ENCODE results near the gene CCNC.

The CCNC gene

DNA sequence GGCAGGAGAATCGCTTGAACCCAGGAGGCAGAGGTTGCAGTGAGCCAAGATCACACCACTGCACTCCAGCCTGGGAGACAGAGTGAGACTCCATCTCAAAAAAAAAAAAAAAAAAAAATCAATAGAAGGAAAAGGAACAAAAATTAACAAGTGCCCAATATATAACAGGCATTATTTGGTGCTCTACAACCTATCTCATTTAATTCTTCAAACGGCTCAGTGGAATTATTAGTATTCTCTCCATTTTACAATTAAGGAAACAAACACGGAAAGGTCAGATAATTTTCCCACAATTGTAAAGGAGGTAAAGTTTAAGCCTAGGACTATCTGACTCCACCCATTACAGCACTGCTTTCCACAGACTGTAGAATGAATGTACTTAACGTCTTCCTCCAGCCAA is 19.8 kb downstream of the CCNC start:
- DNase-seq (ENCODE audit: low read depth): no peak

DNA sequence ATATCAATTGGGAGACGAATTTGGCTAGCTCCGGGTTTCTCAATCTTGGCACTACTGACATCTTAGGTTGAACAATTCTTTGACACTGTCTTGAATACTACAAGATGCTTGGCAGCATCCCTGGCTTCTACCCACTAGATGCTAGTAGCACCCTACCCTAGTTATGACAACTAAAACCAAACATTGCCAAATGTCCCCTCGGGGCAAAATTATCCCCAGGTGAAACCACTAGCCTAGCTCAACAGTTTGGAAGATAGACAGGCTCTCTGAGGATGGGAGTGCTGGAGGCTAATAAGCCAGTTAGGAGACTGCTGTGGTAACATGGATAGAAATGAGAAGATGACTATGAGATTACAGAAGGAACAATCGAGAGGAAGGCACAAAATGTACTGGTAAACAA is 20.9 kb downstream of the CCNC start:
- DNase-seq (ENCODE audit: low read depth): no peak

DNA sequence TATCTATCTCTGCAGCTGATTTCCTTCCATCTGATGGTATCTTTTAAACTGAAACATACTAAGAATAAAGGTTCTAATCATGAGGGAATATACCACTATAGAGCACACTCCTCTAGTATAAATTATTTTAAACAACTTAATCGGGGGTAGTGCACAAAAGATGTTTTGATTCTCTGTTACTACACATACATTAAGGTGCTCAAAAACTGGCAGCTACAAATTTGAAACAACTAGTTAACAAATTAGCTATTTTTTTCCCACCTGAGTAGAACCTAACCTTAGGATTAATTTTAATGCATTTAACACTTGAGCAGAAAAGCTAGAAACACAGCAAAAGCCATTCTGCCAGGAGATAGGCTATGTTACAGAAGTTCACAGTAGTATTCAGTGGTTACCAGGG is 23.0 kb downstream of the CCNC start:
- no peak for DNase-seq (ENCODE audit: low read depth)

DNA sequence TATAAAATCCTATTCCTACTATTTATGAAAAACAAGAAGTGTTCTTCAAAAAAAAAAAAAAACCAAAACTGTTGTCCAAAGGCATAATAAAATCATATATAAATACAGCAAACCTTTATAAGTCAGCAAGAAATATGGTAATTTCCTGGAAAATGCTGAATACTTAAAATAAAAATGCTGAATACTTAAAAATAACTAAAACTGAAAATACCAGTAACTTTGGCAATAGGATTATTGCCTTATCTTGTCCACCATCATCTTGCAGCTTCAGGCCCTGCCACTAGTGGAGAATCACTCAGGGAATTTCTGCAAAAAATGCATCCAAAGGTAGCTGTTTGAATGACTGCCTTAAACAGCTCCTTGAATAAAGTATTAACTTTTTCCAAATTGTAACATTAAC is 24.5 kb downstream of the CCNC start:
- DNase-seq (ENCODE audit: low read depth): no peak

DNA sequence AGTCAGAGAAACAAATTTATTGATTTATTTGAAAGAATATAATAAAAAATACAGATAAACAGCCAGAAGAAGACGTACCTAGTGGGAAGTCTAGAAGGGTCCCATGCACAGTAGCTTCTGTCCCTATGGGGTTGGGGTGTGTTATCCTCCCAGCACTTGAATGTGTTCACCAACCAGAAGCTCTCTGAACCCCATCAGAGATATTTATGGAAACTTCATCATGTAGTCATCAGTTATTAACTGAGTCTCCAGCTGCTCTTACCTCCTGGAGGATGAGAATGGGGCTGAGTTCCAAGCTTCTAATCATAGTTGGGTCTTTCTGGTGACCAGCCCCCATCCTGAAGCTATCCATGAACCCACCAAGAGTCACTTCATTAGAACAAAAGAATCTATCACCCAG is 37.8 kb downstream of the CCNC start:
- DNase-seq (ENCODE audit: low read depth): no peak

DNA sequence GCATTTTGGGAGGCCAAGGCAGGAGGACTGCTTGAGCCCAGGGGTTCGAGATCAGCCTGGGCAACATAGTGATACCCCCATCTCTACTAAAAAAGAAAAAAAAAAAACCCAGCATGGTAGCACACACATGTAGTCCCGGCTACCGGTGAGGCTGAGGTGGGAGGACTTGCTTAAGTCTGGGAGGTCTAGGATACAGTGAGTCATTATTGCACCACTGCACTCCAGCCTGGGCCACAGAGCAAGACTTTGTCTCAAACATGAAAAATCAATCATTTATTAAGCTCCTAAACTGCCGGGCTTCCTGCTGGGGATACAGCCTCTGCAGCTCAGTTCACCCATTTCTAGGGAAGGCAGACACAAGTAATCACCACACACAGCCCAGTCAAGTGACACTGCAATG is 45.9 kb downstream of the CCNC start:
- no peak for DNase-seq (ENCODE audit: low read depth)

DNA sequence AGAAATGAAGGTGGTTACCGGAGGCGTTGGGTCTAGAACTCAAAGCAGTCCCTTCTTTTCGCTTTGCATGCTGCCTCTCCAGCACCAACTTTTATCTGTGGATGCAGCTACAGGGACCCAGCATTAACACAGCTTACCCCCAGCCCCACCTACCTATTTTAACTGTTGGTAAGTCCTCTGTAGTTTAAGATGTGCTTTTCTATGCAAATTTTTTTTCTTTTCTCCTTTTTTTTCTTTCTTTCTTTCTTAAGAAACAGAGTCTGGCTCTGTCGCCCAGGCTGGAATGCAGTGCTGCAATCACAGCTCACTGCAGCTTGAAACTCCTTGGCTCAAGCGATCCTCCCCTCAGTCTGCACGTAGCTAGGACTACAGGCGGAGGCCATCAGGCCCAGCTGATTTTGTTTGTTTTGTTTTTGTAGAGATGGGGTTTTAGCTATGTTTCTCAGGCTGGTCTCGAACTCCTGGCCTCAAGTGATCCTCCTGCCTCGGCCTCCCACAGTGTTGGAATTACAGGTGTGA is 46.8 kb downstream of the CCNC start:
- DNase-seq (ENCODE audit: low read depth): no peak

DNA sequence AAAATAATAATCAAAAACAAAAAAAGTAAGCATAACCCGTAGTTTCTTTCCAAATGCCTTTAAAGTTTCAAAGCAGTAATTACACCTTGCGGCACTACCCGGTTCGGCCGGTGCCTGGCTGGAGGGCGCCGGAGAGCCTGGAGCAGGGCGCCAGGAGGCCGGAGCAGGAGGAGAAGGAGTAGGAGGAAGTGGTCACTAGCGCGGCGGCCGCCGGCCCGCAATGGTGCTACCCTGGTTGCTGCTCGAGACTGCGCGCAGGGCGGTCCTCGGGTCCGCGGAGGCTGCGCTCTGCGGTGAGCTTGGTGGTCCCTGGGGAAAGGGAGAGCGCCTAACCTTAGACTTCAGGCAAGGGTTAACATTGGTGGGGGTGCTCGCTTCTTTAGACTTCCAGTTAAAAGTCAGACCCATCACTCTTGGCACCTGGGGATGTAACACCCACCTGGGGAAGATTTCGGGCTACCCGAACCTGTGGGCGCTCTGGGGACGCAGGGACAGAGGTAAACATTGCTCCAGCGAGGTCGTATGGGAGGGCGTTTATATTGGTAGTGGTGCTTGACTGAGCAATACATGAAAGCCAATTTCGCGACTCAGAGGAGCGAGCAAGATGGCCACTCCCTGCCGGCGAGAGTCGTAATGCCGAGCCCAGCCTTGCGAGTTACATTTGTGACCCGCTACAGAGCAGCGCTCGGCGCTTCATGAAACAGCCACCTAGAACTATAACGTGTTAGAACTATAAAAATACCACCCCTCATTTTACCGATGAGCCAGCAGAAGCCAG is 47.4 kb downstream of the CCNC start:
- no peak for DNase-seq (ENCODE audit: low read depth)

DNA sequence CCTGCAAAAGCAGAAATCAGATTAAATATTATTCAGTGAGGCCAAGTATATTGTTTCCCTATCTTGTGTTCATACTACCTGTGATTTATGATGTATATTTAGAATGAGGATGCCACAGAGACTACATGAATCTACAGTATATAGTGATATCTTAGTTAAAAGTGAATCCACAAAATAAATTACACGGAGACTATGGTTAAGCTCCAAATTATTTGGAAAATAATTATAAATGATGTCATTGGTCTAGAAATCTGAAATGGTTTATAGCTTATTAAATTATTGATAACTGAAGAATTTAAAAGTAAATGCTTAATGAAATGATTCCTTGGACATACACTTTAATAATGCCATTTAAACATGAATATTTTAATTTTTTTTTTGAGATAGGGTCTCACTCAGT is 49.0 kb downstream of the CCNC start:
- no peak for DNase-seq (ENCODE audit: low read depth)

DNA sequence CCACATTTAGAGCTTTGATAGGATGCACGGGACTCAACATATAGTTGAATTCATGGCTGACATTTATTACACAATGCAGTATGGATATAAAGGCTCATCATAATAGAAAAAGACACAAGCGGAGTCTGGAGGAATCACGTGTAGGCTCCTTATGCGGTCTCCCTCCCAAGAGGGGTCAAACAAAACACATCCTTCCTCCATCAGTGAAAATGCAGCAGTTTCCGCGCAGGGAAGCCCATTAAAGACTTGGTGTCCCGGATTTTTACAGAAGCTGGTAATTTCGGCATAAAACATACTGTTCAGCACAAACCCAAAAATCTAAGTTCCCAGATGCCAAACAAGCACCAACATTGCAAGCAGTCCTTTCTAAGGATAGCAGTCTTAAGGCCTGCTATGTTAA is 54.4 kb downstream of the CCNC start:
- no peak for DNase-seq (ENCODE audit: low read depth)

DNA sequence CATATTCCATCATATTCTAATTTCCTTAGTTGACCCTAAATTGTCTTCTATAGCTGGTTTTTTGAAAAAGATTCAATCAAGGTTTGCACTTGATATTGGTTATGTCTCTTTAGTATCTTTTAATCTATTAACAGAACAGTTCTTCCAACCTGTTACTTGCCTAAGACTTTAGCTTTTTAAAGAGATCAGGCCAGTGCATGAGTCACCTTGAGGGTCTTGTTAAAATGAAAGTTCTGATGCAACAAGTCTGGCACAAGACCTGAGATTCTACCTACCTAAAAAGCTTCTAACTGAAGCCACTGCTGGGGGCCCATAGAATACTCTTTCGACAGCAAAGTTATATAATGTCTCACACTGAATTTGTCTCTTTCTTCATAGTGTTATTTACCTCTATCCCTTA is 56.4 kb downstream of the CCNC start:
- DNase-seq (ENCODE audit: low read depth): no peak

DNA sequence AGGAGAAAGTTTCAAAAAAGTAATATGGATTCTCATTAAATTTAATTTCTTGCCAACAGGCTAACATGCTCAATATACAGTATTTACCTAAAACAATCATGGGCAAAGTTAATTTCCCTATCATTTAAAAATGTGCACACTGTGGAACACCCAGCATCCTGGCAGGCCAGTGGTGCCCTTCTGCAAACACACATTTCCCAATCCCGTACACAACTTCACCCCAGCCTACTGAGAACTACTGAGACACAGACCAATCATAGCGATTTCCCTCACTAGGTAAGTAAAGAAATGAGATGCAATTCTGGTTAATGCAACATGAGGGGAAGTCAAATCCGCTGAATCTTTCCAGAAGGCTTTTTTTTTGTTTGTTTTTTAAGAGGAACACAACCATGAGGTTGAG is 60.8 kb downstream of the CCNC start:
- no peak for DNase-seq (ENCODE audit: low read depth)

DNA sequence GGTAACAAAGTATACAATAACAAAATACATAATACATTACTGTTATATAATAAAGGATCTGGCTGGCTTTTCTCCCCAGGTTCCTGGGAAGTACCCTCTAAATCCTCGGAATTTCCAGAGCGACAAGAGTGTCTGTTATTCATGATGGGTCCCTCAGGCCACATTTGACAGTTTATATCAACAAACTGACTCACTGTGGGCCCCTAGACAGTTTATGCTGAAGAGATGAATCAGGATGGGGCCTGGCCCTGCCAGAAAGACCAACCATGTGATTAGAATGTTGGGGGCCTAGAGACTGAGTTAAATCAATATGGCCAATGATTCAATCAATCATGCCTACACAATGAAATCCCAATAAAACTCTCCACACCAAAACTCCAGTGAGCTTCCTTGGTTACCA is 66.7 kb downstream of the CCNC start:
- no peak for DNase-seq (ENCODE audit: low read depth)

DNA sequence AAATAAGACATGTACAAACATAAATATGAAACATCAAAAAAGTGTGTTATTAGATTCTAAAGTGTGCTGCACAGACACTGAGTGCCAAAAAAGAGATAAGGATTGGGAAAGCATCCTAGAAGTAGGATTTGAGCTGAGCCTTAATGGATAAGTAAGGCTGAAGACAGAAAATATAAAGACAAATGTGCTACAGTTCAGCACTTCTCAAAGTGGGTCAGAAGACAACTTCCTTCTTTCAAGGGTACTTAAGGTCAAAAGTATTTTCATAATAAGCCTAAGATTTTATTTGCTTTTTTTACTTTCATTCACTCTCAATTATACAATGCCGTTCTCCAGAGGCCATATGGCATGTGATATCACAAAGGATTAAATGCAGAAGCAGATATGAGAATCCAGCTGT is 70.0 kb downstream of the CCNC start:
- no peak for DNase-seq (ENCODE audit: low read depth)

DNA sequence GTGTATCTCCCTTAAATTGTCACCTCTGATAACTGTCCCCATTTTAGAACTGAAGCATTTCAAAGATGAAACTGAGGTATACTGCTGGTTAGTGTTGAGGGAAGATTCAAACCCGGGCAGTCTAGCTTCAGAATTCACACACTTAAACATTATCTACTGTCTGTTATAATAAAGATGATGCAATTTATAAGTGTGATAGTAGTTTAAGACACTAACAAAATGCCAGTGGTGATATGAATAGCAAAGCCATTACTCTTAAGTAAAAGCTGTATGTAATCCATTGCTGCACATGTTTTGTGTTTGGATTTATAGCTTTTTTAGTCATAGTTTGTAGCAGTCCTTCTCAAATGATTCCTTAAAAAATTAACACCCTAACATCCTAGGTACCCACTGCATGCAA is 73.0 kb downstream of the CCNC start:
- no peak for DNase-seq (ENCODE audit: low read depth)

Measured in HS-27A (cell line).